HepG2 (cell line): Measurements from ENCODE around the gene POLR3K. TPM values are rescaled to one million over a fixed set of nuclear protein-coding genes. Genes with fewer than 3 reads are reported as not detected.

Experiments used
- ATF1 ChIP-seq: IDR thresholded peaks from 2 replicates; pipeline ENCODE4 v1.6.1; 2016; ENCODE audit warnings: mild to moderate bottlenecking, control low read depth
- GMEB1 ChIP-seq: sonication (generic); formaldehyde crosslinking; IDR thresholded peaks from 2 replicates; pipeline ENCODE4 v1.5.1; 2020; ENCODE audit warnings: missing genetic modification reagents, mild to moderate bottlenecking, borderline replicate concordance
- KAT2B ChIP-seq: fragments of 150-350 bp; IDR thresholded peaks from 2 replicates; pipeline ENCODE4 v1.6.1; 2014; ENCODE audit warnings: low read depth, low read length, borderline replicate concordance
- KDM3A ChIP-seq: IDR thresholded peaks from 2 replicates; pipeline ENCODE4 v1.6.1; 2018; ENCODE audit warnings: low read depth, missing compliant biosample characterization
- KMT2A ChIP-seq: sonication (generic); formaldehyde crosslinking; IDR thresholded peaks from 2 replicates; pipeline ENCODE4 v1.4.0; 2020; ENCODE audit warnings: missing genetic modification reagents
- LBX2 ChIP-seq: sonication (generic); formaldehyde crosslinking; IDR thresholded peaks from 2 replicates; pipeline ENCODE4 v1.5.0; 2020; ENCODE audit warnings: missing genetic modification reagents, mild to moderate bottlenecking, borderline replicate concordance
- MED8 ChIP-seq: sonication (generic); formaldehyde crosslinking; IDR thresholded peaks from 2 replicates; pipeline ENCODE4 v1.8.1; 2023; ENCODE audit warnings: mild to moderate bottlenecking, missing genetic modification reagents; ENCODE audit not compliant: insufficient replicate concordance
- POLR2G ChIP-seq: fragments of 200-400 bp; formaldehyde crosslinking; IDR thresholded peaks from 2 replicates; pipeline ENCODE4 v1.6.1; 2018; ENCODE audit warnings: mild to moderate bottlenecking, low read depth, low read length, moderate library complexity
- REXO4 ChIP-seq: sonication (generic); formaldehyde crosslinking; IDR thresholded peaks from 2 replicates; pipeline ENCODE4 v1.8.0; 2022; ENCODE audit warnings: missing genetic modification reagents, mild to moderate bottlenecking, borderline replicate concordance
- SMC3 ChIP-seq: IDR thresholded peaks from 2 replicates; pipeline ENCODE4 v1.6.1; 2011; ENCODE audit warnings: low read length, improper control_type of control experiment
- TGIF2 ChIP-seq: IDR thresholded peaks from 2 replicates; pipeline ENCODE4 v1.6.1; 2016; ENCODE audit warnings: control low read depth, missing compliant biosample characterization
- ZBTB34 ChIP-seq: sonication (generic); formaldehyde crosslinking; IDR thresholded peaks from 2 replicates; pipeline ENCODE4 v1.8.0; 2022; ENCODE audit warnings: mild to moderate bottlenecking, missing genetic modification reagents
- ZFY ChIP-seq: sonication (generic); formaldehyde crosslinking; IDR thresholded peaks from 2 replicates; pipeline ENCODE4 v1.4.0; 2020; ENCODE audit warnings: missing genetic modification reagents
- ZNF136 ChIP-seq: sonication (generic); formaldehyde crosslinking; IDR thresholded peaks from 2 replicates; pipeline ENCODE4 v1.8.1; 2022; ENCODE audit warnings: low read depth, mild to moderate bottlenecking, moderate library complexity, missing genetic modification reagents
- ZNF232 ChIP-seq: sonication (generic); formaldehyde crosslinking; IDR thresholded peaks from 2 replicates; pipeline ENCODE4 v1.4.0; 2020; ENCODE audit warnings: missing genetic modification reagents, borderline replicate concordance
- ZNF552 ChIP-seq: sonication (generic); formaldehyde crosslinking; IDR thresholded peaks from 2 replicates; pipeline ENCODE4 v1.9.0; 2022; ENCODE audit warnings: missing genetic modification reagents, mild to moderate bottlenecking, borderline replicate concordance
- ZSCAN30 ChIP-seq: sonication (generic); formaldehyde crosslinking; IDR thresholded peaks from 2 replicates; pipeline ENCODE4 v1.5.0; 2020; ENCODE audit warnings: mild to moderate bottlenecking, missing genetic modification reagents
- polyA plus RNA-seq, 8 experiments: library from polyadenylated mRNA; depleted of rRNA in 3 of 8; stranded (reverse) in 7 of 8; unstranded in 1 of 8; fragments of >200 nt; fragmentation: Illumina TruSeq in 4 of 8; extraction: Trizol in 4 of 8; gene quantifications; 2 replicates each; pipeline versions ENCODE4 v1.2.1 to v1.2.3, GENCODE V29; 2011 to 2016; ENCODE audit warnings: low read depth in 4 of 8, missing spikeins in 1 of 8, mixed read lengths in 1 of 8; ENCODE audit not compliant: insufficient read depth in 1 of 8
- total RNA-seq, 5 experiments: library from RNA; depleted of rRNA; stranded (reverse); fragments of >200 nt; fragmentation: Illumina TruSeq; extraction: Trizol; gene quantifications; 2 replicates each; pipeline ENCODE4 v1.2.3, GENCODE V29; 2016; ENCODE audit warnings: low read depth in 1 of 5
- TF ChIP-seq, protein P1 (sequence below): sonication (generic); formaldehyde crosslinking; IDR thresholded peaks from 2 replicates; pipeline ENCODE4 v1.5.0; 2020; ENCODE audit warnings: missing genetic modification reagents
- TF ChIP-seq, protein P2 (sequence below), 2 experiments: sonication (generic) in 1 of 2; formaldehyde crosslinking in 1 of 2; IDR thresholded peaks; 2 replicates each; pipeline versions ENCODE4 v1.4.0 to v1.6.1; 2016 to 2020; ENCODE audit warnings: borderline replicate concordance in 1 of 2, low read depth in 1 of 2, mild to moderate bottlenecking in 1 of 2, missing genetic modification reagents in 1 of 2

Gene POLR3K
- total and polyA plus RNA-seq, 2 of the 13 experiments (the other 11 are each of a cell fraction or from before 2014, with no cell fraction given) = 14.8 to 18.8 TPM

DNA sequence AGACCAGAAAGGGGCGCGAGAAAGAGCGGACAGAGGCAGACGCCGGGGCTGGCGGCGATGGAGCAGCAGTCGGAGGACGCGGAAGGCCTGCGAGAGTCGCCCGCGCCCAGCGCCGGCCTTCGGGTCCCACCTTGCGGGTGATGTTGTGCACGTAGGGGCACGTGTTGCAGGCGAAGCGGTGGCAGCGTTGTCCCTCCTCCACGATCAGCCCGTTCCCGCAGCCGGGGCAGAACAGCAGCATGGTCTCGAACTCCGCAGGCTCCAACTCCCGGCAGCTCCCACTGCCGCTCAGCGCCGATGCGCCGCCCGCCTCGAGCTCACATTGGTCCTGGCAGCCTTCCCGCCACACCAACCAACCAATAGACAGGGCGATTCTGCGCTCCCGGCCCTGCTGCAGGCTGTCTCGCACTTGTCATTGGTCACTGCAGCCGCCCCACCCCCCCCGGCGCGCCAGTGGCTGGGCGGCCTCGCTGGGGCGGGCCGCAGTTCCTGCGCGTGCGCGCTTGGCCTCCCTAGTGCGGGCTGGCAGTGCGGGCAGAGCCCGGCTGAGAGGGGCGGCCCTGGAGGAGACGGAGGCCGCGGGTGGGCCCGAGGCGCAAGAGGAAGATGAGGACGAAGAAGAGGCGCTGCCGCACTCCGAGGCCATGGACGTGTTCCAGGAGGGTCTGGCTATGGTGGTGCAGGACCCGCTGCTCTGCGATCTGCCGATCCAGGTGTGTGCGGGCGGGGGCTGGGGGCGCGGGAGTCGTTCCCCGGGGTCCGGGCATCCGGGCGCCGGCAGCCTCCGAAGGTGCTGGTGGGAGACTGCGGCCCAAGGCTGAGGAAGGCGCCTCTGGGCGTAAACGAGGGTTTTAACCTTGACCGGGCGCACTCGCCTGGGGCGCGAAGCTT lies at the start of gene POLR3K, which contains the start of gene SNRNP25 (continued):
- TF ChIP-seq ZSCAN30 (CRISPR knock-in tag) (no peak), ZNF232 (CRISPR knock-in tag) (0 out of 2 replicates have a peak, but pooled peaks have one; percentile 21), GMEB1 (CRISPR knock-in tag) (no peak), MED8 (CRISPR knock-in tag) (no peak), REXO4 (0 out of 2 replicates have a peak, but pooled peaks have one; percentile 62), ZNF552 (no peak; the same call in 1 of the 2 replicates), ATF1 (CRISPR knock-in tag) (no peak), KMT2A (CRISPR knock-in tag) (no peak), LBX2 (0 out of 2 replicates have a peak, but pooled peaks have one; percentile 48), POLR2G (peak; percentile 88), ZBTB34 (CRISPR knock-in tag) (no peak), ZFY (CRISPR knock-in tag) (peak; percentile 90), KAT2B (no peak), KDM3A (CRISPR knock-in tag) (peak; percentile 21; the same call in 1 of the 2 replicates), TGIF2 (CRISPR knock-in tag) (0 out of 2 replicates have a peak, but pooled peaks have one; percentile 28), ZNF136 (CRISPR knock-in tag) (no peak), SMC3 (no peak)
- TF ChIP-seq, protein P1, sequence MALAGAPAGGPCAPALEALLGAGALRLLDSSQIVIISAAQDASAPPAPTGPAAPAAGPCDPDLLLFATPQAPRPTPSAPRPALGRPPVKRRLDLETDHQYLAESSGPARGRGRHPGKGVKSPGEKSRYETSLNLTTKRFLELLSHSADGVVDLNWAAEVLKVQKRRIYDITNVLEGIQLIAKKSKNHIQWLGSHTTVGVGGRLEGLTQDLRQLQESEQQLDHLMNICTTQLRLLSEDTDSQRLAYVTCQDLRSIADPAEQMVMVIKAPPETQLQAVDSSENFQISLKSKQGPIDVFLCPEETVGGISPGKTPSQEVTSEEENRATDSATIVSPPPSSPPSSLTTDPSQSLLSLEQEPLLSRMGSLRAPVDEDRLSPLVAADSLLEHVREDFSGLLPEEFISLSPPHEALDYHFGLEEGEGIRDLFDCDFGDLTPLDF (CRISPR knock-in tag) = peak; percentile 94
- TF ChIP-seq, protein P2, sequence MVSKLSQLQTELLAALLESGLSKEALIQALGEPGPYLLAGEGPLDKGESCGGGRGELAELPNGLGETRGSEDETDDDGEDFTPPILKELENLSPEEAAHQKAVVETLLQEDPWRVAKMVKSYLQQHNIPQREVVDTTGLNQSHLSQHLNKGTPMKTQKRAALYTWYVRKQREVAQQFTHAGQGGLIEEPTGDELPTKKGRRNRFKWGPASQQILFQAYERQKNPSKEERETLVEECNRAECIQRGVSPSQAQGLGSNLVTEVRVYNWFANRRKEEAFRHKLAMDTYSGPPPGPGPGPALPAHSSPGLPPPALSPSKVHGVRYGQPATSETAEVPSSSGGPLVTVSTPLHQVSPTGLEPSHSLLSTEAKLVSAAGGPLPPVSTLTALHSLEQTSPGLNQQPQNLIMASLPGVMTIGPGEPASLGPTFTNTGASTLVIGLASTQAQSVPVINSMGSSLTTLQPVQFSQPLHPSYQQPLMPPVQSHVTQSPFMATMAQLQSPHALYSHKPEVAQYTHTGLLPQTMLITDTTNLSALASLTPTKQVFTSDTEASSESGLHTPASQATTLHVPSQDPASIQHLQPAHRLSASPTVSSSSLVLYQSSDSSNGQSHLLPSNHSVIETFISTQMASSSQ (IDR thresholded peaks at IDR 0.05; ENCODE audit: low read depth) = no peak
- TF ChIP-seq, protein P2 (CRISPR knock-in tag; IDR thresholded peaks at IDR 0.05; ENCODE audit: borderline replicate concordance) = no peak
